ENCODE data around the gene SOHLH1. TPM values are rescaled to one million over a fixed set of nuclear protein-coding genes. Genes with fewer than 3 reads are reported as not detected.

Gene SOHLH1
- total RNA-seq, 1 experiment from 2014 or later, result not detected

DNA sequence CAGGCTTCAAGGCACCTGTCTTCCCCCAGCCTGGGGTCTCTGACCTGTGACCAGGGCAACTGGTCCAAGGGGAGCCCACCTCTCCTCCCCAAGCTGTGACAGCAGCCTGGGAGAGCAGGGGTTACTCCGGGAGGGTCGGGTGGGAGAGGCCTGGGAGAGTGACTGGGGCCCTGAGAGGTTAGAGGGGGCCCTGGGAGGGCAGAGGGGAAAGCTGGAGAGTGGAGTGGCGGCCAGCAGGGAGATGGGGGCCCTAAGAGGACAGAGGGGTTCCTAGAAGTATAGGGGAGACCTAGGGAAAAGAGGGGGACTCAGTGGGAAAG is 35.9 kb downstream of the SOHLH1 start:
- no peaks in the 10 kb centered on the region for H3K9me3 ChIP-seq (ENCODE audit: low read depth, low read length, poor library complexity, severe bottlenecking)
- no TSS peak for BruUV-seq (replicated peaks)
- no peaks in the 10 kb centered on the region for H3K4me1 ChIP-seq (ENCODE audit: insufficient read depth, low read length, poor library complexity, severe bottlenecking)
- TF ChIP-seq EZH2 (IDR thresholded peaks at IDR 0.05; ENCODE audit: borderline replicate concordance, low read depth, low read length, poor library complexity, severe bottlenecking), result no peak
- TF ChIP-seq, protein P1, sequence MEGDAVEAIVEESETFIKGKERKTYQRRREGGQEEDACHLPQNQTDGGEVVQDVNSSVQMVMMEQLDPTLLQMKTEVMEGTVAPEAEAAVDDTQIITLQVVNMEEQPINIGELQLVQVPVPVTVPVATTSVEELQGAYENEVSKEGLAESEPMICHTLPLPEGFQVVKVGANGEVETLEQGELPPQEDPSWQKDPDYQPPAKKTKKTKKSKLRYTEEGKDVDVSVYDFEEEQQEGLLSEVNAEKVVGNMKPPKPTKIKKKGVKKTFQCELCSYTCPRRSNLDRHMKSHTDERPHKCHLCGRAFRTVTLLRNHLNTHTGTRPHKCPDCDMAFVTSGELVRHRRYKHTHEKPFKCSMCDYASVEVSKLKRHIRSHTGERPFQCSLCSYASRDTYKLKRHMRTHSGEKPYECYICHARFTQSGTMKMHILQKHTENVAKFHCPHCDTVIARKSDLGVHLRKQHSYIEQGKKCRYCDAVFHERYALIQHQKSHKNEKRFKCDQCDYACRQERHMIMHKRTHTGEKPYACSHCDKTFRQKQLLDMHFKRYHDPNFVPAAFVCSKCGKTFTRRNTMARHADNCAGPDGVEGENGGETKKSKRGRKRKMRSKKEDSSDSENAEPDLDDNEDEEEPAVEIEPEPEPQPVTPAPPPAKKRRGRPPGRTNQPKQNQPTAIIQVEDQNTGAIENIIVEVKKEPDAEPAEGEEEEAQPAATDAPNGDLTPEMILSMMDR (conservative IDR thresholded peaks at IDR 0.05; ENCODE audit: low read depth, low read length), result no peak
- ChIA-PET POLR2A (ENCODE audit: low non-redundant PET) (no interaction called here), CTCF (no interaction called here)
- no peak overlapping the region for H3K27ac ChIP-seq (ENCODE audit: low read depth, low read length, poor library complexity, severe bottlenecking)
- no peak overlapping the region for H3K4me3 ChIP-seq (ENCODE audit: low read depth, low read length, poor library complexity, severe bottlenecking)
- intact Hi-C loops (cut with micrococcal nuclease; ENCODE audit: unreplicated experiment), result no loop called here
- peaks cover 3% of the 10 kb centered on the region for H3K27me3 ChIP-seq (replicated peaks; ENCODE audit: insufficient read depth, low read depth, low read length, poor library complexity)
- no peak for DNase-seq (ENCODE audit: low spot score)
- no peaks in the 10 kb centered on the region for H3K36me3 ChIP-seq (ENCODE audit: insufficient read depth, low read length, poor library complexity, severe bottlenecking)

DNA sequence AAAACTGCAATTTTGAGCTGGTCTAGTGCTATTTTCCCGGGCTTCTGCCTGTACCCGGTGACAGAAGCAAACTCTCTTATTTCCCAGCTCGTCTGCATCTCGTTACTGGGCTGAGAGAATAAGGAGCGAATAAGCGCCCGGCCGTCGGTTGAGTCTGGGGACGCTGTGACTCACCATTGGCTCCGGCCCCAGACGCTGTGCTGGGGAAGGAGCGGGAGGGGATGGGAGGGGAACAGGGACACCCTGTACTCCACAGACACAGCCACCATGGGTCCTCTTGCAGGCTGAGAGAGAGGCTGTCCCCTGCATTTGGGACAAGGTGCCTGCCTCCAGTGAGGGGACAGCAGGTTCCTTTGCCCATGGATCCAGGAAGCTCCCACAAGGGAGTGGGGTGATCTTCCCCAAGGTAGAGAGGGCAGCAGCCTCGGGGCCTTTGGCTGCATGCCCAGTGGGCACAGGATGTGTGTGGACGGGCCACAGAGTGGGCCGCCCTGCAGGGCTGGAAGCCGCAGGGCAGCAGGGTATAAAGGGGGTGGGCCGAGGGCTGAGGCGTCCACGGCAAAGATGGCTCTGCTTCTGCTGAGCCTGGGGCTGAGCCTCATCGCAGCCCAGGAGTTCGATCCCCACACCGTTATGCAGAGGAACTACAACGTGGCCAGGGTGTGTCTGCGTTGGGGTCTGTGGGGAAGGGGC is 36.4 kb downstream of the SOHLH1 start, which contains the start of gene LCN9:
Gene LCN9 (plus strand): TSS at position 552 of the 693 bp plus-strand sequence. CDS start 13 bp downstream, at position 565.
- intact Hi-C loops (cut with micrococcal nuclease; ENCODE audit: unreplicated experiment), result no loop called here
- no peak within 1 kb of the TSS for H3K4me3 ChIP-seq (ENCODE audit: low read depth, low read length, poor library complexity, severe bottlenecking)
- ChIA-PET POLR2A (ENCODE audit: low non-redundant PET) (no interaction called here), CTCF (no interaction called here)
- no peak within 1 kb of the TSS for H3K27ac ChIP-seq (ENCODE audit: low read depth, low read length, poor library complexity, severe bottlenecking)
- no TSS peak for BruUV-seq (replicated peaks)
- no peaks in the 10 kb centered on the region for H3K4me1 ChIP-seq (ENCODE audit: insufficient read depth, low read length, poor library complexity, severe bottlenecking)
- no peaks in the 10 kb centered on the region for H3K36me3 ChIP-seq (ENCODE audit: insufficient read depth, low read length, poor library complexity, severe bottlenecking)
- TF ChIP-seq, protein P1 (conservative IDR thresholded peaks at IDR 0.05; ENCODE audit: low read depth, low read length), result no peak
- TF ChIP-seq EZH2 (IDR thresholded peaks at IDR 0.05; ENCODE audit: borderline replicate concordance, low read depth, low read length, poor library complexity, severe bottlenecking), result no peak
- peaks cover 3% of the 10 kb centered on the region for H3K27me3 ChIP-seq (replicated peaks; ENCODE audit: insufficient read depth, low read depth, low read length, poor library complexity)
- H3K9me3 ChIP-seq (ENCODE audit: low read depth, low read length, poor library complexity, severe bottlenecking), result no peaks in the 10 kb centered on the region
- DNase-seq (ENCODE audit: low spot score), result peak; percentile 26

DNA sequence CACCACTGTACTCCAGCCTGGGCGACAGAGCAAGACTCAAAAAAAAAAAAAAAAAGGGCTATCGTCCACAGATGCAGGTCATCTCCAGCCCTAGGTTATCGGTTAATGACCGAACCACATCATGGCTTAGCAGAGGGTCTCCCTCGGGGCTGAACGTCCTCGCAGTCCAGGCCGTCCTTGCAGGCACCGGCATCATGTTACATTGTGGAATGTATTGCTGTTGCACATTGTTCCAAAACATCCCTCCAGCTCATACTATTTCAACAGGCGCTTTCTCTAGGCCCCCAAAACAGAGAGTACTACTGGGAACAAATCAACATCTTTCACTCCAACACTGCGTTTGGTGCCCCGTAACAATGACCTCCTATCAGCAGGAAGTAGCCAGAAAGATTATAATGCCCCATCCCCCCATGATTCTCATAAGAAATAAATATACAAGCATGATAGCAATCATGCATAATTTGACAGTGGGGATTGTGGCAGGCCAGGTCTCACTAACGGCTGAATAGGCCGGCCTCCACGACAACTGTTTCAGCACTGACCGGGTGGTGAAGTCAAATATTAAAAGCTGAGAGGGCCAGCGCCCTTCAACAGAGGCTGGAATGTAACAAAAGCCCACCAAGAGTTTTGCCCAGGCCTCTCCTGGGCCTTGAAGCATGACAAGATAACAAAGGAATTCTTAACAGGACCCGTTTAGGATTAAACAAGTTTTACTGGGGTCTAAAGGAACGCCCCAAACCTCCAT is 37.3 kb downstream of the SOHLH1 start:
- Histone ChIP-seq H3K4me3 (ENCODE audit: low read depth, low read length, poor library complexity, severe bottlenecking) (no peak overlapping the region), H3K9me3 (ENCODE audit: low read depth, low read length, poor library complexity, severe bottlenecking) (no peaks in the 10 kb centered on the region), H3K4me1 (ENCODE audit: insufficient read depth, low read length, poor library complexity, severe bottlenecking) (no peaks in the 10 kb centered on the region), H3K27ac (ENCODE audit: low read depth, low read length, poor library complexity, severe bottlenecking) (no peak overlapping the region), H3K27me3 (replicated peaks; ENCODE audit: insufficient read depth, low read depth, low read length, poor library complexity) (peaks cover 1% of the 10 kb centered on the region), H3K36me3 (ENCODE audit: insufficient read depth, low read length, poor library complexity, severe bottlenecking) (no peaks in the 10 kb centered on the region)
- DNase-seq (ENCODE audit: low spot score), result no peak
- BruUV-seq (replicated peaks), result no TSS peak
- POLR2A ChIA-PET (ENCODE audit: low non-redundant PET), result no interaction called here
- CTCF ChIA-PET, result no interaction called here
- intact Hi-C loops (cut with micrococcal nuclease; ENCODE audit: unreplicated experiment), result no loop called here
- no peak for TF ChIP-seq EZH2 (IDR thresholded peaks at IDR 0.05; ENCODE audit: borderline replicate concordance, low read depth, low read length, poor library complexity, severe bottlenecking)
- TF ChIP-seq, protein P1 (conservative IDR thresholded peaks at IDR 0.05; ENCODE audit: low read depth, low read length), result no peak

Data from A673 (cell line).